ENCODE results near the gene MYLK4.
A peak's percentile ranks its signal among the peaks of the same experiment; 100 is the strongest.

Gene MYLK4

GRCh38 chr6:2734488-2735166, 16.1 kb downstream of the MYLK4 start:
- DNase-seq (ENCODE audit: low read depth, low spot score): no peak

- no peak for DNase-seq (ENCODE audit: low read depth, low spot score)
Measured at GRCh38 chr6:2733736-2734480, 16.8 kb downstream of the MYLK4 start.

DNA sequence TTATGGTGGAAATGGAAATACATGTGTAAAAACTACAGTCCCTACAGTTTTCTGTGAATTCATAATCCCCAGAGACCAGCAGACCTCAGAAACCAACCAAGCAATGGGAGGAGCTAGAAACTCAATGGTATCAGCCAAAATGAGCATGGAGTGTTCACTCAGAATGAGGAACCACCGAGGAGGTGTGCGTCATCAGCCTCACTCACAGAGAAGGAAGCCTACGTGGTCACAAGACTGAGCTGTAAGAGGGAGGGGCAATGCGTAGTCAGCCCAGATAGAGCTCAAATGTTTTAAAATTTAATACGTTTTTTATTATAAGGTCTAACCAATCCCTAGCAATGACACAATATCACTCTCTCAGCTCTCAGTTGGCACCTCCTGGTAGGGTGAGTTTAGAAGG, 17.4 kb downstream of the MYLK4 start:
- no peak for DNase-seq (ENCODE audit: low read depth, low spot score)

- DNase-seq (ENCODE audit: low read depth, low spot score): no peak
Measured at GRCh38 chr6:2732503-2733089, 18.1 kb downstream of the MYLK4 start.

GRCh38 chr6:2731281-2731909, 19.3 kb downstream of the MYLK4 start:
- DNase-seq (ENCODE audit: low read depth, low spot score): peak; percentile 30

DNA sequence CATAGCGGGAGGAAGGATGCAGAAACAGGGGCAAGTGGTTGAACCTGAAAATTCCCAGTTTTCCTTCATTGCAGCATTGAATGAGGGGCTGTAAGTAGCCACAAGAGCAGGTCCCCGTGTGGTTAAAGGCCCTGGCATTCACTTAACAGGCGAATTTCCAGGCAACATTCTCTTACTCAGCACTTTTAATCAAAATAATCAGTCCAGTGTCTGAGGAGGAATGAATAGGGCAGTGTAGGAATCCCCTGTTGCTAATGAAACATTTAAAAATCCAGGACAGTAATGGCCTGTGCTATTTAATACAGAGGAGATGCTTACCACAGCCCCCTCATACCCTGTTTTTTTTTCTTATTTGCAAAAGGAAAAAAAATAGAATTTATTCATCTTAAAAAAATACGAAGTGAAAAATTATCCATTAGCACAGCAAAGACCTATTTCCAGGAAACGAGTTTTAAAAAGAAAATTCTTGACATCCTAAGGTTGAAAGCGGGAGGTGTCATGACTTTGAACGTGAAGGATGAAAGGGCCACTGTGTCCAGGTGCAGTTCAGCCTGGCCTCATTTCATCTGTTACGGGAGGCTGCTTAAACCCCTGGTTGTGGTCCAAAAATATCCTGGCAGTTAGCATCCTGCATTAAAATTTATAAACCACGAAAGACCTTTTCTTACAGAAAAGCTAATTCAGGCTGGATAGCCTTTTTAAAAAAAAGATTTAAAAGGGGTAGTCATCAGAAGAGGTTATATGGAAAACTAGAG, 20.2 kb downstream of the MYLK4 start:
- DNase-seq (ENCODE audit: low read depth, low spot score): no peak

GRCh38 chr6:2729921-2730320, 20.8 kb downstream of the MYLK4 start:
- DNase-seq (ENCODE audit: low read depth, low spot score): no peak

DNA sequence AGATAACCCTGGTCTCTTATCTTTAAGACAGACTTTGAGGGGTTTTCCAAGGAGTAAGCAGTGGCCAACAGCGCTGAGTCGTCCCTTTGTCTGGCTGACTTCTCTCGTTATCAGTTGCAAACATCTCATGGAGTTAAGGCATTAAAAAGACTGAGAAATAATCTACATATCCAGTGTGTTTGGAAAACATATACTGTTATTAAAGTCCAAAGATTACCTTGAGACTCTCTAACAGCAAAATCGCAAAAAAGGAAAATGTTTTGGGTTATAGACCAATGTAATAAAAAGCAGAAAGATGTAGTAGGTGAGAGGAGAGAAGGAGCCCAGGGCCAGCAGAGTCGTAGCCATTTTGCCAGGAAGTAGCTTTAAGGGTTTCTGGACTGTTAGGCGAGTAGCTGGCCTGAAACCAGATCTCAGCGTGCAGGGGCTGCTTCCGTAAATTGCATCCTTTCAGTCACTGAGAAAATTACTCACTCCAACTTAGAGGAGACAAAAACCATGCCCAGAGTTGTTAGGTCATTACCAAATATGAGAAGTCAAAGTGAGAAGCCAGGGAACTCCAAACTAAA, 24.6 kb downstream of the MYLK4 start:
- DNase-seq (ENCODE audit: low read depth, low spot score): peak; percentile 58

DNA sequence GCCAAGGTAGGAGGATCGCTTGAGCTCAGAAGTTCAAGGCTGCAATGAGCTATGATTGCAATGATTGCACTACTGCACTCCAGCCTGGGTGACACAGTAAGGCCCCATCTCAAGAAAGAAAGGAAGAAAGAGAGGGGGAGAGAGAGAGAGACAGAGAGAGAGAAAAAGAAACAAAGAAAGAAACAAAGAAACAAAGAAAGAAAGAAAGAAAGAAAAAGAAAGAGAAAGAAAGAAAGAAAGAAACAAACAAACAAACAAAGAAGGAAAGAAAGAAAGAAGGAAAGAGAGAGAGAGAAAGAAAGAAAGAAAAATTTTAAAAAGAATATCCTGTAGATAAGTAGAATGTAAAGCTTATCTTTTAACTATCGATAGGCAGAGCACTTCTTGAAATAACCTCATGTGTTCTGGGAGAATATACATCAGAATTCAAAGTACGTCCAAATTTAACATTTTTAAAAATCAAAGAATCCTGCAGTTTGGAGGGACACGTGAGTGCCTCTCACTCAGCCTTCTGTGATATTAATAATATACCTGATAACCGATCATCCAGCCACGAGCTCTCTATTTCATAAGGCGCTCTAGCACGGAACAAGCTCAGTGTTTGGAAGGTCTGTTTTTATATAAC, 25.2 kb downstream of the MYLK4 start:
- no peak for DNase-seq (ENCODE audit: low read depth, low spot score)

DNA sequence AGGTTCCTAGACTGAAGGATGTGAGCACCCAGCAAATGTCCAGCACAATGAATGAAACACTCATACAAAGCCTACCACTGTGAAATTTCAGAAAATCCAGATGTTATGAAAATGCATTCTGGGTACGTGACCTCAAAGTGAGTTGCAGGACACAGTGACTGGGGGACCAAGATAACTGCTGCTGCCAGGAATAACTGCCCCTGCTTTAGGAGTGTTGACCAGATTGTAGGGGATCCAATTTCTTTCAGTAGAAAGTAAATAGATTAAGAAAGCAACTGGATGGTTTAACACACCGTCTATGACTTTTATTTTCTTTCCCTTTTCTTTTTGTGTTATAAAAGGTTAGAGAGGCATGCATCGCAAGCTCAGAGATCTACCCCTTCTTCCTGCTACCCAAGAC, 29.5 kb downstream of the MYLK4 start:
- DNase-seq (ENCODE audit: low read depth, low spot score): no peak

- DNase-seq (ENCODE audit: low read depth, low spot score): no peak
Measured at GRCh38 chr6:2719093-2719455, 31.6 kb downstream of the MYLK4 start.

DNA sequence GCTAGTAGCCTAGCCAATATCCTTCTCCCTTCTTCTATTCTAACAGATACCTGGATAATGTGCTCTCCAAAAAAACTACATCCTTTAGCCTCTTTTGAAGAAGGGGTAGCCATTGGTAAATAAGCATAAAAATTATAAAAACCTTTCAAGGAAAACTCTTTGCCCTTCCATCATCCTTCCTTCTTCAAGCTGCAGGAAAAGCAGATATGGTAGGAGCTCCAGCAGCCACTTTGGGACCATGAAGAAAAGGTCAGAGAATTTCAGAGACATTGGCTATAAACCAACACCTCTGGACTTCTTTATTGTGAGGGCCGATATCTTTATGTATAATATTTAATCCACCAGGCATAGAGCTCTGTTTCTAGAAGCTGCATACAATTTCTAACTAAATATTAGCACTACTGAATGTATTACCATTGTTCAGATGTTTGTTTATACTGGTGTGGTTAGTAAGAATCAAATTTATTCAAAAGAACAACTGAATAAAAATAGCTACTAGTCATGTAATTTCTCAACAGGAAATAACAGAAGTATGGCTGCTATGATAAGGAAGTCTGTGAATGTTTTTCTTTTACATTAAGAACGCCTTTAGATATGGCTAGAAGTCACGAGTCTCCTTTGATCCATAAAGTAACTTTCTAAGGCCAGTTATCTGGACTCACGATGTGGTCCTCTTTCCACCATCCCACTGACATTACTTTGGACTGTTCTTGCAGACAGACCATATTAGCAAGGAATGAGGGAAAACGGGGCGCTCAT, 32.2 kb downstream of the MYLK4 start:
- DNase-seq (ENCODE audit: low read depth, low spot score): no peak

DNA sequence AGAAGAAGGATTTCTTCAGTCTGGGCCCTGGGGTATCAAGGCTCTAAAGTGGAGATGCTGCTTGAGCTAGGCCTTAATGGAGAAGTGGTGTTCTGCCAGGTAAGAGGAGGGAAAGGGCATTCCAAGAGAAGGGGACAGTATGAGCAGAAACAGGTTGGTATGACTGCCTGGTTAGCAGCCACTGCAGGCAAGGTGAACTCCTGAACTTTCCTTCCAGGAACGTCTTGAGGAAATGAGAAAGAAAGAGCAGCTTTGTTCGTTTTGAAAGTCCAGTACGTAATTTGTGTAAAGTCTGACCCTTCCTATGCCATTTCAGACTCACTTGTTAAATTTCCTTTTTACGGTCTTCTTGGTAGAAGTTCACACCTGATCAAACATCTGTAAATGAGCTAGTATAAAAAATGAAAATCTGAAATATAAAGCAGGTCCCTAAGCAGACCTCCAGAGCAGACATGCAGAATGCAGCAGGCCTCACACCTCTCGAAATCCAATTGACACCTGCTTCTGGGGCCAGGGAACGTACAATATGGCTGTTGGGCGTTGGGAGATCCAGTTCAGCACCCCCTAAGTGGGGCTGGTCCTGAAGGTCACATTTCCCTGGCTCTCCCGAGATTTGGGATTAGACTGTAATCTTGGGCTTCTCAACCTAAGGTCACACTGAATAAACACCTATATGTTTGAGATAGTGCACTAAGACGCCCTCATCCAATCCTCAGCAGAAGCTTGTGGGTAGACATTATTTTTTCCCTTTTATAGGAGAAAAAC, 33.6 kb downstream of the MYLK4 start:
- no peak for DNase-seq (ENCODE audit: low read depth, low spot score)

DNA sequence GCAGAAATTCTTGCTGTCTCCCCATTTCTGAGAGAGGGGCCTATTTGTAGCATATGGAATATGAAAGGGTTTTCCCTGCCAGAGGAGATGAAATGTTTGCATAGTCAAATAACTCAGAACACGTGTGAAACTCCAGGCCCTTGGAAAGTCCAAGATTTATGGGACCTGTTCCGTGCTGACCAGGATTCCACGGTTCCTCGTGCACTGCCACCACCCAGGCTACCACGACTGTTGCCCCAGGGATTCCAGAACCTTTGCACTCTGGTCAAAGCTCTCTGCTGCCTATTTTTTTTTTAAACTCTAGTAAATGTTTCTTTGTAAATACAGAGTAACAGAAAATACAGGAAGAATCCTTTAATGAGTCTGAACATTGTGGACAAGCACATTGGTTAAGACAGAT, 35.0 kb downstream of the MYLK4 start:
- DNase-seq (ENCODE audit: low read depth, low spot score): no peak

GRCh38 chr6:2714111-2714895, 36.4 kb downstream of the MYLK4 start:
- peak; percentile 21 for DNase-seq (ENCODE audit: low read depth, low spot score)

GRCh38 chr6:2713473-2714110, 37.1 kb downstream of the MYLK4 start:
- no peak for DNase-seq (ENCODE audit: low read depth, low spot score)

DNA sequence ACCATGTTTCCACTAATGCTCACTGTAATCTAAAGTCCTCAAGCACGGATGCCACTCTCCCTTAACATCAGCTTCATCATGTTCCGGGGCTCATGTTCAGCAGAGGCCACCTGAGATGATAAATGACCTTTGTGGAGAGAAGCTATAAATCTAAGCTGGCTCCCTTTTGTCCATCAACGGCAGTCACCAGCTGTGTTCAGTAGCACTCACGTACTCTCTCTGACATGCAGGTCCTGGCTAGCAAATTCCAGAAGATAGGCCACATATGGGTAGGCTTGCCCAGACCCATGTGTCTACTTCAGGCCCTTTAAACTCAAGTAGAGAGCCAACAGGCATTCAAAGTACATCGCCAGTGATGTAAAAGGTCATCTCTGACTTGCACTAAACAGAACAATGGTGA, 38.6 kb downstream of the MYLK4 start:
- DNase-seq (ENCODE audit: low read depth, low spot score): no peak

GRCh38 chr6:2710412-2710811, 40.3 kb downstream of the MYLK4 start:
- DNase-seq (ENCODE audit: low read depth, low spot score): no peak
